Smooth muscle cell (in vitro differentiated cells): Measurements from ENCODE around the gene CTDSP2. TPM values are rescaled to one million over a fixed set of nuclear protein-coding genes. Genes with fewer than 3 reads are reported as not detected.

Source experiments
- DNase-seq: peaks from one replicate; lab custom pipeline; 2025; ENCODE audit not compliant: unreplicated experiment; lab: John Stamatoyannopoulos, UW
- H2AFZ ChIP-seq: fragments of 200-600 bp; sonication (generic); 2 replicates; pipeline ENCODE4 v1.6.0; 2016; ENCODE audit warnings: antibody characterized with exemption, low read depth, mild to moderate bottlenecking
- H3F3A ChIP-seq: fragments of 200-600 bp; sonication (generic); 2 replicates; pipeline ENCODE4 v1.6.0; 2017; ENCODE audit warnings: antibody characterized with exemption, low read depth
- H3K27ac ChIP-seq: fragments of 200-600 bp; sonication (generic); 2 replicates; pipeline ENCODE4 v1.5.1; 2016; ENCODE audit warnings: low read depth, mild to moderate bottlenecking
- H3K27me3 ChIP-seq: fragments of 200-600 bp; sonication (generic); 2 replicates; pipeline ENCODE4 v1.6.1; 2016; ENCODE audit warnings: low read depth, mild to moderate bottlenecking
- H3K36me3 ChIP-seq: fragments of 200-600 bp; sonication (generic); 2 replicates; pipeline ENCODE4 v1.5.1; 2016; ENCODE audit warnings: low read depth
- H3K4me1 ChIP-seq: fragments of 200-600 bp; sonication (generic); 2 replicates; pipeline ENCODE4 v1.5.1; 2016; ENCODE audit warnings: low read depth
- H3K4me2 ChIP-seq: fragments of 200-600 bp; sonication (generic); 2 replicates; pipeline ENCODE4 v1.6.0; 2016; ENCODE audit warnings: mild to moderate bottlenecking
- H3K4me3 ChIP-seq: fragments of 200-600 bp; sonication (generic); 2 replicates; pipeline ENCODE4 v1.5.1; 2016; ENCODE audit warnings: mild to moderate bottlenecking
- H3K79me2 ChIP-seq: fragments of 200-600 bp; sonication (generic); 2 replicates; pipeline ENCODE4 v1.6.0; 2016; ENCODE audit warnings: low read depth, mild to moderate bottlenecking
- H3K9ac ChIP-seq: fragments of 200-600 bp; sonication (generic); 2 replicates; pipeline ENCODE4 v1.6.0; 2016; ENCODE audit warnings: low read depth
- H3K9me3 ChIP-seq: fragments of 200-600 bp; sonication (generic); replicated peaks from 2 replicates; pipeline ENCODE4 v1.5.1; 2016; ENCODE audit warnings: low read depth
- H4K20me1 ChIP-seq: fragments of 200-600 bp; sonication (generic); 2 replicates; pipeline ENCODE4 v1.6.0; 2016; ENCODE audit warnings: low read depth
- CTCF ChIP-seq: fragments of 200-600 bp; sonication (generic); IDR thresholded peaks from 2 replicates; pipeline ENCODE4 v1.5.1; 2017; ENCODE audit warnings: borderline replicate concordance, mild to moderate bottlenecking, antibody characterized with exemption; ENCODE audit not compliant: insufficient read depth, poor library complexity, severe bottlenecking
- WGBS: methylation state at CpG from one replicate; pipeline ENCODE4 v1.1.7; 2016; ENCODE audit warnings: low lambda C conversion rate; 5-methylcytosine and 5-hydroxymethylcytosine counted together
- polyA plus RNA-seq: library from polyadenylated mRNA; unstranded; fragments of >200 nt; fragmentation: Nextera tagmentation; extraction: Ambion mirVana; gene quantifications from 2 replicates; pipeline ENCODE4 v1.2.1, GENCODE V29; 2016
- total RNA-seq: library from RNA; depleted of rRNA; stranded (reverse); fragments of >200 nt; gene quantifications from 2 replicates; pipeline ENCODE4 v1.2.3, GENCODE V29; 2014

The CTDSP2 gene
- total and polyA plus RNA-seq, 2 experiments from 2014 or later, result 62.0 to 77.4 TPM

- no peak for TF ChIP-seq CTCF
- H3K9ac ChIP-seq, result no peak overlapping the region
- H3K4me2 ChIP-seq, result no peak overlapping the region
- peaks cover 20% of the 10 kb centered on the region for H3K4me1 ChIP-seq
- no peak overlapping the region for H3K4me3 ChIP-seq
- H3K79me2 ChIP-seq, result no peaks in the 10 kb centered on the region
- H3K27ac ChIP-seq, result no peak overlapping the region
- H3F3A ChIP-seq, result peaks cover 7% of the 10 kb centered on the region
- no peaks in the 10 kb centered on the region for H3K9me3 ChIP-seq
- no peak overlapping the region for H2AFZ ChIP-seq
- no peaks in the 10 kb centered on the region for H4K20me1 ChIP-seq
- H3K27me3 ChIP-seq, result no peaks in the 10 kb centered on the region
- no peaks in the 10 kb centered on the region for H3K36me3 ChIP-seq
- DNase-seq, result no peak
- WGBS, result 99% methylated on average over 6 of the region's 6 CpGs
Observed at GRCh38 chr12:57885207-57885606, 38.7 kb upstream of the CTDSP2 start.

GRCh38 chr12:57883700-57884099 is 37.2 kb upstream of the CTDSP2 start:
- no peaks in the 10 kb centered on the region for H3K9me3 ChIP-seq
- H3F3A ChIP-seq, result peaks cover 7% of the 10 kb centered on the region
- H3K79me2 ChIP-seq, result no peaks in the 10 kb centered on the region
- H3K4me2 ChIP-seq, result no peak overlapping the region
- no peak overlapping the region for H2AFZ ChIP-seq
- no peak overlapping the region for H3K27ac ChIP-seq
- no peaks in the 10 kb centered on the region for H4K20me1 ChIP-seq
- H3K4me1 ChIP-seq, result peaks cover 11% of the 10 kb centered on the region
- no peaks in the 10 kb centered on the region for H3K27me3 ChIP-seq
- no peak for TF ChIP-seq CTCF
- H3K9ac ChIP-seq, result no peak overlapping the region
- H3K4me3 ChIP-seq, result no peak overlapping the region
- no peak for DNase-seq
- H3K36me3 ChIP-seq, result no peaks in the 10 kb centered on the region

- no peak overlapping the region for H3K9ac ChIP-seq
- H4K20me1 ChIP-seq, result no peaks in the 10 kb centered on the region
- no peak for DNase-seq
- H3K36me3 ChIP-seq, result no peaks in the 10 kb centered on the region
- 86% methylated on average over 1 of the region's 1 CpG for WGBS
- H3K9me3 ChIP-seq, result no peaks in the 10 kb centered on the region
- no peak overlapping the region for H2AFZ ChIP-seq
- no peaks in the 10 kb centered on the region for H3K79me2 ChIP-seq
- no peak for TF ChIP-seq CTCF
- H3K4me2 ChIP-seq, result no peak overlapping the region
- H3K27me3 ChIP-seq, result no peaks in the 10 kb centered on the region
- no peak overlapping the region for H3K4me3 ChIP-seq
- H3K27ac ChIP-seq, result no peak overlapping the region
- H3K4me1 ChIP-seq, result peaks cover 5% of the 10 kb centered on the region
- H3F3A ChIP-seq, result peaks cover 7% of the 10 kb centered on the region
Observed at GRCh38 chr12:57883057-57883456, 36.5 kb upstream of the CTDSP2 start.

GRCh38 chr12:57882575-57882974 is 36.0 kb upstream of the CTDSP2 start:
- H3K4me3 ChIP-seq, result no peak overlapping the region
- DNase-seq, result no peak
- no peak for TF ChIP-seq CTCF
- H2AFZ ChIP-seq, result no peak overlapping the region
- H4K20me1 ChIP-seq, result no peaks in the 10 kb centered on the region
- H3F3A ChIP-seq, result peaks cover 7% of the 10 kb centered on the region
- H3K27ac ChIP-seq, result no peak overlapping the region
- no peaks in the 10 kb centered on the region for H3K79me2 ChIP-seq
- H3K4me2 ChIP-seq, result no peak overlapping the region
- H3K36me3 ChIP-seq, result no peaks in the 10 kb centered on the region
- H3K9ac ChIP-seq, result no peak overlapping the region
- H3K9me3 ChIP-seq, result no peaks in the 10 kb centered on the region
- H3K4me1 ChIP-seq, result no peaks in the 10 kb centered on the region
- no peaks in the 10 kb centered on the region for H3K27me3 ChIP-seq
